ENCODE measurements around the gene SEMA6D. TPM values are rescaled to one million over a fixed set of nuclear protein-coding genes. Genes with fewer than 3 reads are reported as not detected.

Gene SEMA6D
- total RNA-seq, 1 experiment from 2014 or later: 15.8 TPM

DNA sequence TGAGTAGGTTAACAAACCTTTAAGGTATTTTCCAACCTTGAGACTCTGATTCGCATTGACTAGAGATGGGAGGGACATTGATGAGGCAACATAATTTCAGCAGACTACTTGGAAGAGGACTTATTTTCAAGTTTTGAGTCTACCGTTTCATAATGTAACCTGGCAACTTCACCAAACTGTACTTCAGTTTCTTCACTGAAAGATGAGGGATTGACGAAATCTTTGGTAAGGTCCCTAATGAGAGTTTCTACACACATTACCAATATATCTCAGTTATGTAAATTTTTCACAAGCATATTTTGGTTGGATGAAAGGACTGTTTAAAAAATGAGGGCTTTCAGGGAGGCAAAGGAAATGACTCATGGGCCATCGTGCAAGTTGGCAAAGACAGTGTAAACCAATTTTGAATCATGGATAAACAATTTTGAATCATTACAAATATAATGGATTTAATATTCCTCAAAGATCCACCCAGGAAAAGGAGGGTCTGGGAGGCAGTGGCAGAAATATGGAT, 28.7 kb upstream of the SEMA6D start:
- Histone ChIP-seq H3K9ac (ENCODE audit: extremely low read depth, insufficient read length, low read length) (no peak overlapping the region), H3K27ac (ENCODE audit: insufficient read length, low read depth, low read length) (no peak overlapping the region), H3K14ac (ENCODE audit: insufficient read depth, low read length) (no peak overlapping the region), H2BK120ac (ENCODE audit: low read depth, low read length, poor library complexity, severe bottlenecking) (no peak overlapping the region), H3K18ac (ENCODE audit: insufficient read length, low read depth, low read length) (no peak overlapping the region), H3K4ac (ENCODE audit: low read depth, low read length) (no peak overlapping the region), H3K9me3 (ENCODE audit: control insufficient read depth, low read depth, low read length) (no peaks in the 10 kb centered on the region), H3K56ac (ENCODE audit: insufficient read length, low read depth, low read length) (no peak overlapping the region), H2BK5ac (ENCODE audit: insufficient read length, low read length) (no peak overlapping the region), H2BK15ac (ENCODE audit: low read depth, low read length) (no peak overlapping the region), H2AK5ac (ENCODE audit: insufficient read length, low read length) (no peak overlapping the region), H4K8ac (replicated peaks; ENCODE audit: insufficient read length, low read depth, low read length) (no peak overlapping the region), H3K23me2 (ENCODE audit: insufficient read length, low read depth, low read length, poor library complexity, severe bottlenecking) (no peaks in the 10 kb centered on the region), H3T11ph (ENCODE audit: low read length) (no peak overlapping the region), H3K4me2 (ENCODE audit: insufficient read depth, insufficient read length, low read length) (no peak overlapping the region), H3K4me1 (ENCODE audit: insufficient read depth, low read length) (no peaks in the 10 kb centered on the region), H3K79me1 (ENCODE audit: insufficient read depth, low read depth, low read length, poor library complexity, severe bottlenecking) (no peaks in the 10 kb centered on the region), H2BK12ac (ENCODE audit: insufficient read length, low read depth, low read length) (no peak overlapping the region), H4K20me1 (ENCODE audit: control insufficient read depth, insufficient read depth, insufficient read length) (no peaks in the 10 kb centered on the region), H4K91ac (ENCODE audit: insufficient read length, low read depth, low read length) (no peak overlapping the region), H2AFZ (ENCODE audit: low read length) (no peak overlapping the region), H4K5ac (ENCODE audit: insufficient read length, low read depth, low read length) (no peak overlapping the region), H3K23ac (ENCODE audit: insufficient read length, low read depth, low read length) (no peak overlapping the region), H3K79me2 (ENCODE audit: insufficient read depth, low read length) (no peaks in the 10 kb centered on the region), H2BK20ac (ENCODE audit: low read depth, low read length, poor library complexity, severe bottlenecking) (no peak overlapping the region), H3K27me3 (ENCODE audit: insufficient read depth, low read length) (no peaks in the 10 kb centered on the region)
- H3K9me3 Mint-ChIP-seq: no peaks in the 10 kb centered on the region
- no CpG with 5 or more reads among the region's 4 CpGs for WGBS (ENCODE audit: extremely low coverage, insufficient read length, low lambda C conversion rate)
- H3K27me3 Mint-ChIP-seq (ENCODE audit: low read depth): no peaks in the 10 kb centered on the region; the same call in 1 of the 2 replicates
- no peak overlapping the region for H3K27ac Mint-ChIP-seq
- no peaks in the 10 kb centered on the region; a peak in 1 of 7 replicates for H3K36me3 Mint-ChIP-seq (ENCODE audit: insufficient read depth in 1 of 3, low read depth in 3 of 3)
- DNase-seq: no peak
- no peak overlapping the region for H3K4me3 Mint-ChIP-seq
- no peak for TF ChIP-seq CTCF (conservative IDR thresholded peaks at IDR 0.05)
- H3K4me1 Mint-ChIP-seq: no peaks in the 10 kb centered on the region

All from H9 (cell line).